ENCODE measurements around the gene FLT1.

The FLT1 gene

GRCh38 chr13:28410096-28410495 is 84.8 kb downstream of the FLT1 start:
- no peak for TF ChIP-seq CTCF (IDR thresholded peaks at IDR 0.05; ENCODE audit: control insufficient read depth, insufficient read depth, low read depth, low read length, missing control alignments)
- H3K4me3 ChIP-seq (ENCODE audit: control insufficient read depth, low read depth, low read length): no peak overlapping the region
- no peak for DNase-seq (ENCODE audit: low read depth)

GRCh38 chr13:28409648-28410047 is 85.3 kb downstream of the FLT1 start:
- no peak for DNase-seq (ENCODE audit: low read depth)

GRCh38 chr13:28408863-28409262 is 86.1 kb downstream of the FLT1 start:
- H3K4me3 ChIP-seq (ENCODE audit: control insufficient read depth, low read depth, low read length): no peak overlapping the region
- TF ChIP-seq CTCF (IDR thresholded peaks at IDR 0.05; ENCODE audit: control insufficient read depth, insufficient read depth, low read depth, low read length, missing control alignments): no peak
- DNase-seq (ENCODE audit: low read depth): no peak

More at GRCh38 chr13:28409648-28410047, 85.3 kb downstream of the FLT1 start:
- H3K4me3 ChIP-seq (ENCODE audit: control insufficient read depth, low read depth, low read length): no peak overlapping the region
- TF ChIP-seq CTCF (IDR thresholded peaks at IDR 0.05; ENCODE audit: control insufficient read depth, insufficient read depth, low read depth, low read length, missing control alignments): no peak

- no peak for DNase-seq (ENCODE audit: low read depth)
- no peak overlapping the region for H3K4me3 ChIP-seq (ENCODE audit: control insufficient read depth, low read depth, low read length)
- no peak for TF ChIP-seq CTCF (IDR thresholded peaks at IDR 0.05; ENCODE audit: control insufficient read depth, insufficient read depth, low read depth, low read length, missing control alignments)
Observed at GRCh38 chr13:28408235-28408848, 86.6 kb downstream of the FLT1 start.

- TF ChIP-seq CTCF (IDR thresholded peaks at IDR 0.05; ENCODE audit: control insufficient read depth, insufficient read depth, low read depth, low read length, missing control alignments): no peak
- no peak for DNase-seq (ENCODE audit: low read depth)
- no peak overlapping the region for H3K4me3 ChIP-seq (ENCODE audit: control insufficient read depth, low read depth, low read length)
Observed at GRCh38 chr13:28406733-28407266, 88.1 kb downstream of the FLT1 start.

GRCh38 chr13:28402057-28402381 is 92.9 kb downstream of the FLT1 start:
- no peak for TF ChIP-seq CTCF (IDR thresholded peaks at IDR 0.05; ENCODE audit: control insufficient read depth, insufficient read depth, low read depth, low read length, missing control alignments)
- no peak for DNase-seq (ENCODE audit: low read depth)
- no peak overlapping the region for H3K4me3 ChIP-seq (ENCODE audit: control insufficient read depth, low read depth, low read length)

Measured in AG09309 (cell line).